Endothelial cell of umbilical vein (primary cell): ENCODE measurements around the gene CRYGS. TPM values are rescaled to one million over a fixed set of nuclear protein-coding genes. Genes with fewer than 3 reads are reported as not detected.

ENCODE experiments used
- BruUV-seq: library from RNA; stranded (reverse); fragments of 400-500 nt; replicated peaks from 2 replicates; lab custom pipeline; 2021; lab: Mats Ljungman, UMichigan
- CTCF ChIA-PET: fragments of 300-600, 350-600 bp; sonication (Branson Sonifier 250); formaldehyde crosslinking; loops from one replicate; lab custom pipeline; 2021; ENCODE audit warnings: antibody characterized with exemption, inconsistent platforms; lab: Charles Lee
- POLR2A ChIA-PET: fragments of 300-600, 350-600 bp; sonication (Branson Sonifier 250); formaldehyde crosslinking; loops from one replicate; lab custom pipeline; 2021; ENCODE audit warnings: antibody characterized with exemption, inconsistent platforms; lab: Charles Lee
- DNase-seq: peaks from one replicate; pipeline ENCODE4 v3.0.0-alpha.2; 2011; ENCODE audit warnings: low read depth, low spot score
- FAIRE-seq: peaks from 2 replicates; lab custom pipeline; 2011; peaks lifted over from hg19 to GRCh38; lab: Jason Lieb, UNC
- H2AFZ ChIP-seq: 2 replicates; pipeline ENCODE4 v1.6.0; 2012; ENCODE audit warnings: low read depth, low read length, control low read depth, inconsistent platforms
- H3K27ac ChIP-seq: 2 replicates; pipeline ENCODE4 v1.5.1; 2011; ENCODE audit warnings: low read depth, mild to moderate bottlenecking, control low read depth, low read length, moderate library complexity; ENCODE audit not compliant: insufficient read depth
- H3K27me3 ChIP-seq, 2 experiments: 2 replicates each; pipeline versions ENCODE4 v1.6.0 to v1.6.1; 2011; ENCODE audit warnings: low read length in 2 of 2, mixed read lengths in 1 of 2; ENCODE audit not compliant: control insufficient read depth in 2 of 2, insufficient read depth in 2 of 2
- H3K36me3 ChIP-seq, 2 experiments: 2 replicates in 1 of 2; 3 replicates in 1 of 2; pipeline ENCODE4 v1.5.1; 2011; ENCODE audit warnings: low read length in 2 of 2, mild to moderate bottlenecking in 1 of 2, moderate library complexity in 1 of 2; ENCODE audit not compliant: control insufficient read depth in 2 of 2, insufficient read depth in 2 of 2; ENCODE audit errors: extremely low read depth in 1 of 2
- H3K4me1 ChIP-seq: 3 replicates; pipeline ENCODE4 v1.5.1; 2011; ENCODE audit warnings: mild to moderate bottlenecking, low read length; ENCODE audit not compliant: control insufficient read depth, insufficient read depth; ENCODE audit errors: extremely low read depth
- H3K4me2 ChIP-seq: 2 replicates; pipeline ENCODE4 v1.6.1; 2011; ENCODE audit warnings: low read length, control low read depth, mixed read lengths; ENCODE audit not compliant: insufficient read depth
- H3K4me3 ChIP-seq, 3 experiments: fragments of 200-600 bp in 1 of 3; sonication (generic), shearing (Covaris generic) in 1 of 3; replicated peaks in 1 of 3; 2 replicates each; pipeline ENCODE4 v1.5.1; 2011 to 2016; ENCODE audit warnings: control low read depth in 3 of 3, low read length in 3 of 3, mild to moderate bottlenecking in 2 of 3, inconsistent platforms in 1 of 3, low read depth in 1 of 3, moderate library complexity in 1 of 3; ENCODE audit not compliant: insufficient read depth in 1 of 3
- H3K79me2 ChIP-seq: 2 replicates; pipeline ENCODE4 v1.6.0; 2012; ENCODE audit warnings: low read length, inconsistent platforms; ENCODE audit not compliant: control insufficient read depth, insufficient read depth
- H3K9ac ChIP-seq: replicated peaks from 2 replicates; pipeline ENCODE3; 2011; ENCODE audit warnings: low read length, control low read depth; ENCODE audit not compliant: insufficient read depth; ENCODE audit errors: extremely low read depth
- H3K9me1 ChIP-seq: replicated peaks from 3 replicates; pipeline ENCODE4 v1.6.0; 2011; ENCODE audit warnings: mild to moderate bottlenecking, low read length; ENCODE audit not compliant: control insufficient read depth, insufficient read depth; ENCODE audit errors: extremely low read depth
- H3K9me3 ChIP-seq: replicated peaks from 2 replicates; pipeline ENCODE4 v1.5.1; 2012; ENCODE audit warnings: low read length, inconsistent platforms; ENCODE audit not compliant: control insufficient read depth, insufficient read depth
- H4K20me1 ChIP-seq: replicated peaks from 2 replicates; pipeline ENCODE3; 2011; ENCODE audit warnings: mild to moderate bottlenecking, low read length; ENCODE audit not compliant: control insufficient read depth, insufficient read depth; ENCODE audit errors: extremely low read depth
- CTCF ChIP-seq, 2 donors: IDR thresholded peaks; 1 replicate in 1 of 2; 2 replicates in 1 of 2; pipeline ENCODE4 v1.5.1; 2011; ENCODE audit warnings: low read length in 2 of 2, mild to moderate bottlenecking in 2 of 2, moderate library complexity in 2 of 2, control low read depth in 1 of 2, inconsistent platforms in 1 of 2, low read depth in 1 of 2; ENCODE audit not compliant: insufficient read depth in 1 of 2; ENCODE audit errors: extremely low read depth in 1 of 2
- EZH2 ChIP-seq: IDR thresholded peaks from 2 replicates; pipeline ENCODE4 v1.6.1; 2012; ENCODE audit warnings: borderline replicate concordance, low read depth, mild to moderate bottlenecking, moderate library complexity, low read length, inconsistent platforms; ENCODE audit not compliant: severe bottlenecking
- FOS ChIP-seq: IDR thresholded peaks from 2 replicates; pipeline ENCODE4 v1.6.1; 2011; ENCODE audit warnings: mild to moderate bottlenecking, low read length, moderate library complexity, borderline replicate concordance; ENCODE audit not compliant: insufficient read depth
- GATA2 ChIP-seq: IDR thresholded peaks from 2 replicates; pipeline ENCODE4 v1.7.0; 2011; ENCODE audit warnings: low read depth, mild to moderate bottlenecking, moderate library complexity, mixed read lengths, low read length; ENCODE audit not compliant: insufficient read length, insufficient read depth
- JUN ChIP-seq: IDR thresholded peaks from 2 replicates; pipeline ENCODE4 v1.6.1; 2011; ENCODE audit warnings: borderline replicate concordance, low read depth; ENCODE audit not compliant: insufficient read length, insufficient read depth
- MYC ChIP-seq: IDR thresholded peaks from one replicate; pipeline ENCODE4 v1.6.1; 2011; ENCODE audit warnings: mild to moderate bottlenecking, low read depth, low read length
- POLR2A ChIP-seq: IDR thresholded peaks from 2 replicates; pipeline ENCODE4 v1.6.1; 2012; ENCODE audit warnings: low read depth, mild to moderate bottlenecking, control low read depth, low read length
- POLR2AphosphoS5 ChIP-seq: IDR thresholded peaks from 2 replicates; pipeline ENCODE4 v1.6.1; 2012; ENCODE audit warnings: low read depth, mild to moderate bottlenecking, control low read depth, low read length, moderate library complexity; ENCODE audit not compliant: insufficient read depth
- dilution Hi-C: fragments of 300-500 bp; cut with MboI; formaldehyde crosslinking; loops from one replicate; pipeline ENCODE4 v1.15.0; 2019; ENCODE audit warnings: low sequenced_read_pairs; ENCODE audit not compliant: extremely low pct_ligation_motif_present
- intact Hi-C: fragments of 100-400 bp; cut with micrococcal nuclease; formaldehyde crosslinking; loops from one replicate; pipeline ENCODE4 v1.10.0; 2022
- polyA plus RNA-seq, 4 experiments: library from polyadenylated mRNA; depleted of rRNA in 3 of 4; stranded (reverse) in 3 of 4; unstranded in 1 of 4; fragments of >200 nt; gene quantifications; 2 replicates each; pipeline versions ENCODE4 v1.2.1 to v1.2.3, GENCODE V29; 2011 to 2012; ENCODE audit warnings: missing spikeins in 1 of 4
- total RNA-seq: library from RNA; stranded (reverse); gene quantifications from 2 replicates; pipeline ENCODE4 v1.2.3, GENCODE V29; 2021
- TF ChIP-seq, protein P1 (sequence below): IDR thresholded peaks from 2 replicates; pipeline ENCODE4 v1.6.1; 2011; ENCODE audit not compliant: insufficient read depth, insufficient read length

The CRYGS gene
- total and polyA plus RNA-seq, 2 donors (not counting 3 experiments of a cell fraction or from before 2014, with no cell fraction given): 5.0 TPM

- ChIA-PET POLR2A (no interaction called here), CTCF (interaction anchor here (1.1 kb wide), 1 partner anchor 24 kb away, joined by 3 read pairs; no protein-coding TSS in a partner anchor)
- H3K79me2 ChIP-seq: no peaks in the 10 kb centered on the region
- H2AFZ ChIP-seq: no peak overlapping the region
- TF ChIP-seq EZH2 (no peak), FOS (no peak)
- TF ChIP-seq, protein P1, sequence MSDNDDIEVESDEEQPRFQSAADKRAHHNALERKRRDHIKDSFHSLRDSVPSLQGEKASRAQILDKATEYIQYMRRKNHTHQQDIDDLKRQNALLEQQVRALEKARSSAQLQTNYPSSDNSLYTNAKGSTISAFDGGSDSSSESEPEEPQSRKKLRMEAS: no peak
- no peaks in the 10 kb centered on the region for H3K4me1 ChIP-seq
- FAIRE-seq (no peak), DNase-seq (no peak)
- no peaks in the 10 kb centered on the region for H3K9me3 ChIP-seq
- no peak overlapping the region for H3K4me2 ChIP-seq
- H4K20me1 ChIP-seq: no peaks in the 10 kb centered on the region
- H3K27me3 ChIP-seq: peaks cover 0 to 2% of the 10 kb centered on the region in 2 experiments
- H3K36me3 ChIP-seq: no peaks in the 10 kb centered on the region
- no peak overlapping the region for H3K9ac ChIP-seq
- H3K27ac ChIP-seq: no peak overlapping the region
- dilution Hi-C loops (no loop called here), intact Hi-C loops (no loop called here)
- H3K4me3 ChIP-seq: no peak overlapping the region
- no peaks in the 10 kb centered on the region for H3K9me1 ChIP-seq
- no TSS peak for BruUV-seq
Measured at GRCh38 chr3:186516646-186517045, 27.5 kb downstream of the CRYGS start.

DNA sequence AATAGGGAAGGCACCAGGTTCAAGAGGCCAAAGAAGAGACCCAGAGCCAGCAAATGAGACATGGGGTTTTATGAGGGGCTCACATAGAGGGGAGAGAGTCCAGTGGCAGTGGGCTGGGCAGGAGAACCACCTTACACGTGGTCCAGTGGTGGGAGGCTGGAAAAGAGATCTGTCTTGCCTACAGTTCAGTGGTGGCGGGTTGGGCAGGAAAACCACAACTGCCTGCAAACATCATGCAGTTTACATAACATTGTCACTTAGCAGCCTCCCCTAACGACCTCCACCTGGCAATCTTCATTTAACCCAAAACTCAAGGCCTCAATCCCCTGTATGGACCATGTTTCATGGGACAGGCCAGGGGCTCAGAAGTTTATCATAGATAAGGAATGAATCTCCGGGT lies 29.1 kb downstream of the CRYGS start:
- H3K36me3 ChIP-seq: no peaks in the 10 kb centered on the region
- POLR2A ChIA-PET: no interaction called here
- FAIRE-seq (no peak), DNase-seq (no peak)
- no peak overlapping the region for H2AFZ ChIP-seq
- H3K4me3 ChIP-seq: no peak overlapping the region
- no TSS peak for BruUV-seq
- CTCF ChIA-PET: no interaction called here
- dilution Hi-C loops (no loop called here), intact Hi-C loops (no loop called here)
- no peak overlapping the region for H3K9ac ChIP-seq
- no peaks in the 10 kb centered on the region for H4K20me1 ChIP-seq
- H3K4me1 ChIP-seq: no peaks in the 10 kb centered on the region
- H3K27me3 ChIP-seq: peaks cover 0 to 2% of the 10 kb centered on the region in 2 experiments
- no peak overlapping the region for H3K27ac ChIP-seq
- H3K4me2 ChIP-seq: no peak overlapping the region
- no peaks in the 10 kb centered on the region for H3K9me3 ChIP-seq
- TF ChIP-seq CTCF (IDR thresholded peaks at IDR 0.05; ENCODE audit: extremely low read depth in 1 of 2, insufficient read depth in 1 of 2, low read depth in 1 of 2, low read length in 2 of 2) (no peak), JUN (no peak), POLR2AphosphoS5 (no peak), MYC (no peak), EZH2 (no peak), GATA2 (no peak), FOS (no peak), POLR2A (no peak)
- TF ChIP-seq, protein P1: no peak
- no peaks in the 10 kb centered on the region for H3K9me1 ChIP-seq
- no peaks in the 10 kb centered on the region for H3K79me2 ChIP-seq
